ACHN (cell line): ENCODE measurements around the gene NUP214.
"Not testable (repeated sequence)": the region's sequence is repeated elsewhere in the genome, so short reads cannot be mapped to it uniquely, and the experiment has no call there.

Source experiments
- DNase-seq: peaks from one replicate; pipeline ENCODE4 v3.0.0-alpha.2; 2015
- in situ Hi-C: cut with HindIII; loops from 2 replicates; pipeline ENCODE4 v1.10.0; 2017; ENCODE audit warnings: low sequenced_read_pairs, low pct_ligation_motif_present, low pct_unique_long_range_greater_than_20kb

Gene NUP214

DNA sequence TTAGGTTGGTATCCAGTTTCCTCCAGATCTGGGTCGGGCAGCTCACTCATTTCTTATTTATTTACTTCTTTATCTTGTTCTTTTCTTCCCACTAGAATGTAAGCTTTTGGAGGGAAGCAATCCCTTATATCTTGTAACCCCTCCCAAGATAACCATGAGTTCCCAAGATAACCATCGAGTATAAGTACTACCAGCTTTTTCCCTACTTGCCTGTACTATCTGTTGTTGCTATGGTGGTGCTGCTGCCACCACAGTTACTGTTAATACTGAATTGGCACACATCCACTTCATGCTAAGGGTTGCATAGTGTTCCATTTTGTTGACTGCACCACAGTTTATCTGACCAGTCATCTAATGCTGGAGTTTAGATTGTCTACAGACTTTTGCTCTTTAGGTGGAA lies 19.9 kb downstream of the NUP214 start:
- no peak for DNase-seq
- in situ Hi-C loops: no loop called here

DNA sequence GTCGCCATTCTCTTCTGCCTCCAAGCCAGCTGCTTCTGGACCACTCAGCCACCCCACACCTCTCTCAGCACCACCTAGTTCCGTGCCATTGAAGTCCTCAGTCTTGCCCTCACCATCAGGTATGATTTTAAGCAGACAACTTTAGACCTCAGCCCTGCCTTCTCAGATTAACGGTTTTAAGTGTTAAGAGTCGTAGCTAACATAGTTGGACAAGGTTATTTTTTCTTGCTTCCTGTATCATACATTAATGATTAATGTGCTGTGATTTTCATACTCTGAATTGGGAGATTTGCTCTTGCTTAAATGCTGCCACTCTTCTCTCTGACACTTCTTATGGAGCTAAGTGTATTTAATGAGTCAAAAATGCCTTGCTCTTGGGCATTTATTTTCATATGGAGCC lies 20.8 kb downstream of the NUP214 start:
- no peak for DNase-seq
- in situ Hi-C loops: no loop called here

DNA sequence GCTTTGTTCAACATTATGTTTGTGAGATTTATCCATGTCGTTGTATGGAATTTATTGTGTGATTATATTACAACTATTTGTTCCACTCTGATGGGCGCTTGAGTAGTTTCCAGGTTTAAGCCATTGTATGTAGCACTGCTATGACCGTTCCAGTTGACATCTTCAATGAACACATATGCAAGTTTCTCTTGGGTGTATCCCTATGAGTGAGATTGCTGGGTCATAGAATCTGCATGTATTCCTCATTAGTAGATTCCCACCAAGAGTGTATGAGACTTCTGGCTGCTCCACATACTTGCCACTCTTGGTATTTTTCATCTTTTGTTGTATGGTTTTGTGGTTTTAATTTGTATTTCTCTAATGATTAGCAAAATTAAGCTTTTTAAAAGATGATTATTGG lies 22.9 kb downstream of the NUP214 start:
- DNase-seq: no peak
- in situ Hi-C loops: no loop called here

DNA sequence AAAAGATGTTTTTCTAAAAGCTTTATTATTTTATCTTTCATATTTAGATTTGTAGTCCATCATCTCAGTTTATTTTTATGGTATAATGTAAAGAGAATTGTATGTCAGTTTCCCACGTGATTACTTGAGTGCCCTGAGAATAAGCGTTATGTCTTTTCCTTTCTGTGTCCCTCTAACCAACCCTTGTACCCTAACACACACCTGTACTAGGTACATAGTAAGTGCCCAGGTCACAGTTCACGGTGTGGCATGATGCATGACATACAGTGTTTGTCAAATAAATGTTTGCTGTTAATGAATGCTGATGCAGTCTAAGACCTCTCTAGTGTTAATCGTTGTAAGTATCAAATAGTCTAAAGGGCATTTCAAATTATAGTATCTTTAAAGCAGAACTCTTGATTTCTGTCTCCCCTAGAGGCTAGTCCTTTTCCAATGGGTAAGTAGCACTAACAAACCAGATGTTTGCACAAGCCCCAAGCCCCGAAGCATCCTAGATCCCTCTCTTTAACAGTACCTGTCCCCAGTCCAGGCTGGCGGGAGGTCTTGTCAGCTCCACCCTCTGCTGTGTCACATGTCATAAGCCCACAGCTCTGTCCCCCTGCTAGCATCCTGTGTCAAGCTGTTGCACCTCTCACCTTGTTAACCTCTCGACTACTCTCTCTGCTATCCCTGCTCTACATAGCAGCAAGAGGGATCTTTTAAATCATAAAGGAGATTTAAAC lies 23.7 kb downstream of the NUP214 start:
- DNase-seq: no peak
- in situ Hi-C loops: no loop called here

DNA sequence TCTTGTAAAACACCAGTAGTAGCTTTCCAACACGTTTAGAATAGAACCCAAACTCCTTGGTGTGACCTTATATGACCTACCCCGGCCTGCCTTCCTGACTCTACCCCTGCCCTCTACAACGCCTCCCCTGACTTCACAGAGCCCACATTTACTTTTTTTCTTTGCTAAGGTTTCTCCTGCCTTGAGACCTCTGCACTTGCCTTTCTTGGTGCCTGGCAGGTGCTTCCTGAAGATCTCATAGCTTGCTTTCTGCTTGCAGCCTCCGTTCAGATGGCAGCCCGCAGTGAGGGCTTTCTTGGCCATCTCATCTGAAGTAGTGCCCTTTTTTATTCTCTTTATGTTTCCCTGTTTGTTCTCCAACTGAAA lies 24.3 kb downstream of the NUP214 start:
- in situ Hi-C loops: no loop called here

DNA sequence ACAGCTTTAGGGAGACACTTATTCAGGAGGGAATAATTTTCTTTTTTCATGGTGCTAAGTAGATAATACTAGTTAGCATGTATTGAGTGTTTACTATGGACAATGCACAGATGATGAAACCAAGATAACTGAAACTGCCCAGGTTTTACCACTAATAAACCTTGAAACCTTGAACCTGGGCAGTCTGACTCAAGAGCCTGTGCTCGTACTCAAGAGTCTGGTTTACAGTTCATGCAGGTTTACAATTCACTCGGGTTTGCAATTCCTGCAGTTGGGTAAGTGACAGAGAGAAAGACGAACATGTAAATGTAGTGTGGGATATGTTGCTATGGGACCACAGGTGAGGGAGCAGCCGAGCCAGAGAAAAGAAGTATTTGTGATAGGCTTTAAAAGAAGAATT lies 28.2 kb downstream of the NUP214 start:
- in situ Hi-C loops: no loop called here
- no peak for DNase-seq

More for the DNA sequence above, 24.3 kb downstream of the NUP214 start:
- DNase-seq: no peak

DNA sequence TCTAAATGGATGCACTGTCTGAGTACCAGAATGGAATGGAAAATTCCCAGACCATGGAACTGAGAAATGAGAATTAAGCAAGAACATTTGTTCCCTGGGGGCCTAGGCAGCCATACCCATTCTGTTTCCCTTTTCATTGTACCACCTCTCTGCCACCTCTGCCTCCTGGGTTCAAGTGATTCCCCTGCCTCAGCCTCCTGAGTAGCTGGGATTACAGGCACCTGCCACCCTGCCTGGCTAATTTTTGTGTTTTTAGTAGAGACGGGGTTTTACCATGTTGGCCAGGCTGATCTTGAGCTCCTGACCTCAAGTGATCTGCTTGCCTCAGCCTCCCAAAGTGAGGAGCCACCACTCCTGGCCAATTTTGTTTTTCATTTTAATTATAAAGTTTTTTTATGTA lies 33.3 kb downstream of the NUP214 start:
- DNase-seq, in situ Hi-C loops: not testable (repeated sequence)

DNA sequence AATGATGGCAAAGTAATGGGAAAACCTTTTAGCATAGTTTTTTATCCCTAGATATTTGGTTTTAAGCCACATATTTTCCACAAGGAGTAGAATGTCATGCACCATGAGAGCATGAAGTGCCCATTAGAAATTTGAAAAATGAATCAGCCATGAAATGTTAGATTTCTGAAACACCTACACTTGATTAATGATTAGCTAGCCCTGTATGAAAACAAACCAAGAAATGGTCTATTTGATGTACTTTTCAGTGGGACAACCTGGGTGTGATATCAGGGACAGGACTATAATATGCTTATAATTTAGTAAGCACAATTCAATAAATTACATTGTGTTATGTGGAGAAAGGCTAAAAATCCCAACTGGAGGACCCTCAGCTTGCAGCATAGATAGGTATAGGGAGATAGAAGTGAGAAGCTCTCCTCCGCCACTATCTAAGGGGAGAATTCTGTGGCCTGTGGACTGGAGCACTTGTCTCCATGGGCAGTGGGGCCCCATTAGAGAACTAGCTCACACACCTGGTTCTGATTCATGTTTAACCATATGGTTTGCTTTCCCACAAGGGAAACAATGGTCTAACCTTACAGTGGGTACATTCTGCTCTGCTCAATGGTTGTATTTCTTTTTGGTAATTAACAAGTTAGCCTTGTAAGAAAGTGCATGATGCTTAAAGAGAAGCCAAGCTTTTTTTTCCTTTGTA lies 35.2 kb downstream of the NUP214 start:
- in situ Hi-C loops: no loop called here
- DNase-seq: peak; percentile 55

DNA sequence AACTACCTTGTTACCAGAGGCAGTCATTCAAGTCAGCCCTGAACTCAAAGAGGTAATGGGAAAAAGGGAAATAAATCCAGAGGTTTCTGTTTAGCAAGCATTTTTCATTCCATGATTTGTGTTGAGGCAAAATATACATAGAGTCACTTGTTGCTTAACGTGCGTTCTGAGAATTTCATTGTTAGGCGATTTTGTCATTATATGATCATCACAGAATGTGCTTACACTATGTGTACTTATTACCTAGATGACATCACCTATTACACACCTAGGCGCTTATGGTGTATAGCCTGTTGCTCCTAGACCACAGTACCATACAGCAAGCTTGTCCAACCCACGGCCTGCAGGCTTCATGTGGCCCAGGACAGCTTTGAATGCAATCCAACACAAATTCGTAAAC lies 36.2 kb downstream of the NUP214 start:
- in situ Hi-C loops: no loop called here
- DNase-seq: no peak

DNA sequence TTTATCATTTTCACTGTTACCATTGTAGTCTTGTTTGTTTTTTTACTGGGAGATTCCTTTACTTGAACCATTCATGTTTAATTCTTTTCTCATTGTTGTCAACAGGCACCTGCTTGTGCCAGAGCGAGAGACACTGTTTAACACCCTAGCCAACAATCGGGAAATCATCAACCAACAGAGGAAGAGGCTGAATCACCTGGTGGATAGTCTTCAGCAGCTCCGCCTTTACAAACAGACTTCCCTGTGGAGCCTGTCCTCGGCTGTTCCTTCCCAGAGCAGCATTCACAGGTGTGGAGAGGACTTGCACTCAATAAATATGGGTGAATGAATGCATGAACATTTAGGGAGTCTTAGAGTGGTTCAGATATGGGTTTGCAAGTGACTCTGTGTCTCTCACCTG lies 37.5 kb downstream of the NUP214 start:
- DNase-seq: no peak
- in situ Hi-C loops: no loop called here

DNA sequence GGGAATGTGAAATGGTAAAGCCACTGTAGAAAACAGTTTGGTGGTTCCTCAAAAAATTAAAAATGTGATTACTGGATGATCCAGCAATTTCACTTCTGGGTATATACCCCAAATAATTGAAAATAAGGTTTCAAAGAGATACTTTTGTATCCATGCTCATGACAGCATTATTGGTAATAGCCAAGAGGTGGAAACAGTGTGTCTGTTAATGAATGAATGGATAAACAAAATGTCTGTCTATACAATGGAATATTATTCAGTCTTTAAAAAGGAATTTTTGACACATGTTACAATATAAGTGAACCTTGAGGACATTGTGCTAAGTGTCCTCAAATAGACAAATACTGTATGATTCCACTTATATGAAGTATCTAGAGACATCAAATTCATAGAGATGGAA lies 40.1 kb downstream of the NUP214 start:
- no peak for DNase-seq
- in situ Hi-C loops: no loop called here

DNA sequence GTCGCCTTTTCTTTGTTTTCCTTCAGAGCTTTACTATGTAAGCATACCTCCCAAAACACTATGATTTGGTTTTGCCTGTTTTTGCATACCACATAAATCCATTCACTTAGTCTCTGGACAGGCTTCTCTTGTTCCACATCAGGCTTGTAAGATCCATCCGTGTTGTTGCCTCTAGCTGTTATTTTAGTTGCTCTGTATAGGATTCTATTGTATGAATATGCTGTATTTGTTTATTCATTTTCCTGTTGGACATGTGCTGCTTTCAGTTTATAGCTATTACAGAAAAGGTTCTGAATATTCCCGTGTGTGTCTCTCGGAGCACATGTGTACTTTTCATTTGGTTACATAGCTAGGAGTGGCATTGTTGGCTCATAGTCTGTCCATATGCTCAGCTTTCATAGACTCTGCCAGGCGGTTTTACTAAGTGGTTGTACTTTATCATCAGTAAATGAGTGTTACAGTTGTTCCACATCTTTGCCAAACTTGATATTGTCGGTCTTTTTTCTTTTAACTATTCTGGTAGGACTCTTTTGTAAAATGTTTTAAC lies 41.8 kb downstream of the NUP214 start:
- no peak for DNase-seq
- in situ Hi-C loops: no loop called here

DNA sequence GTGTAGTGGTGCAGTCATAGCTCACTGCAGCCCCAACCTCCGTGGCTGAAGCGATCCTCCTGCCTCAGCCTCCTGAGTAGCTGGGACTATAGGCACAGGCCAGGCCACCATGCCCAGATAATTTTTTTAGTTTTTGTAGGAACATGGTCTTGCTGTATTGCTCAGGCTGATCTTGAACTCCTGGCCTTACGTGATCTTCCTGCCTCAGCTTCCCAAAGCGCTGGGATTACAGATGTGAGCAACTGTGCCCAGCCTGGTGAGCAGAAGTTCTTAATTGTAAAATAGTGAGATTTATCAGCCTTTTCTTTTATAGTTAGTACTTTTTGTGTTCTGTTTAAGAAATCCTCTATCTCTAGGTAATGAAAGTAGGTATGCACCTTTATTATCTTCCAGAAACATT lies 42.5 kb downstream of the NUP214 start:
- no peak for DNase-seq
- in situ Hi-C loops: no loop called here

DNA sequence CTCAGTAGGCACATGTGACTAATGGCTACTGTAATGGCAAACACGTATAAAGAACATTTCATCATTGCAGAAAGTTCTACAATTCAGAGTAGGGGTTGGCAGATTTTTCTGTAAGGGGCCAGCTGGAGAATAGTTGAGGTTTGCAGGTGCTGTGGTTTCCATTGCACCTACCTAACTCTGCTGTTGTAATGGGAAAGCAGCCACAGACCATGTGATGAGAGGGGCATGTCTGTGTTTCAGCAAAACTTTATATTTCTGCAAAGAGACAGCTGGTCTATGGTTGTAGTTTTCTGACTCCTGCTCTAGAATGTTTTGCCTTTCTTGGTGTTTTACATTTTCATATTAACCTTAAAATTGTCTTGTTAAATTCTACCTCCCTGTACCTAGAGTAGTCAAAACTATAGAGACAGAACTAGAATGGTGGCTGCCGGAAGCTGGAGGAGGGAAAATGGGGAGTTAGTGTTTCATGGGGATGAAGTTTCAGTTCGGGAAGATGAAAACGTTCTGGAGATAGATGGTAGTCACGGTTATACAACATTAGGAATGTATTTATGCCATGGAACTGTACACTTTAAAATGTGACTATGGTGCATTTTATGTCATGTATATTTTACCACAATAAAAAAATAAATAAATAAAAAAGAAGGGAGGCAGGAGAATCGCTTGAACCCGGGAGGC lies 44.3 kb downstream of the NUP214 start:
- no peak for DNase-seq
- in situ Hi-C loops: no loop called here

DNA sequence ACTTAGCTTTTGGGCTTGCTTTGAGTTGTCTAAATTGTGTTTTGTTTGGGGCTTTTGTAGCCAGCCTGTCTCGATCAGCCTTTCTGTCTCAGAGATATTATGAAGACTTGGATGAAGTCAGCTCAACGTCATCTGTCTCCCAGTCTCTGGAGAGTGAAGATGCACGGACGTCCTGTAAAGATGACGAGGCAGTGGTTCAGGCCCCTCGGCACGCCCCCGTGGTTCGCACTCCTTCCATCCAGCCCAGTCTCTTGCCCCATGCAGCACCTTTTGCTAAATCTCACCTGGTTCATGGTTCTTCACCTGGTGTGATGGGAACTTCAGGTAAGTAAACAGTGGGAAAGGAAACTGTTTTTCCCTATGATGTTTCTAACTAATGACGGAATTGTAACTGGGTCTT lies 48.6 kb downstream of the NUP214 start:
- in situ Hi-C loops: no loop called here
- no peak for DNase-seq

DNA sequence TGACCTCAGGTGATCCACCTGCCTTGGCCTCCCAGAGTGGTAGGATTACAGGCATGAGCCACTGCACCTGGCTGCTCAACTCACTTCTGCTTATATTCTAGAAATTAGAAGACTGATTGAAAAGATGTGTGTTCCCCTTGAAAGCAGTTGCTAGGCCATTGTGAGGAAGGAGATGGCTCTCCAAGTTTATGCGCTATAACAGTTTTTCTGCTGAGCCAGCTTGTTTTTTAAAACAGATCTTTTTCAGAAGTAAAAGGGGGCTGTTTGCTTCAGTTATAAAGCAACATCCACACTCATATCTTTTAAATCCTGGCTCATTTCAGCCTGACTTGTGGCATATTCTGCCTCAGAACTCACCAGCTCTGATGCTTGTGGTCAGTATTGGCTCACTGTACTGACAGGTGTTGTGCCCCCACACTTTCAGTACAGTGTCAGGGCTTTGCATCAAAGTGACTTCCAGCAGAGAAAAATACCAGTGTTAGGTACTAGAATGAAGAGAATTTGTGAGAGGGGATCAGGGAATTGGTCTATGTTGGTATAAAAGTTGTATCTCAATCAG lies 49.4 kb downstream of the NUP214 start:
- no peak for DNase-seq
- in situ Hi-C loops: no loop called here

DNA sequence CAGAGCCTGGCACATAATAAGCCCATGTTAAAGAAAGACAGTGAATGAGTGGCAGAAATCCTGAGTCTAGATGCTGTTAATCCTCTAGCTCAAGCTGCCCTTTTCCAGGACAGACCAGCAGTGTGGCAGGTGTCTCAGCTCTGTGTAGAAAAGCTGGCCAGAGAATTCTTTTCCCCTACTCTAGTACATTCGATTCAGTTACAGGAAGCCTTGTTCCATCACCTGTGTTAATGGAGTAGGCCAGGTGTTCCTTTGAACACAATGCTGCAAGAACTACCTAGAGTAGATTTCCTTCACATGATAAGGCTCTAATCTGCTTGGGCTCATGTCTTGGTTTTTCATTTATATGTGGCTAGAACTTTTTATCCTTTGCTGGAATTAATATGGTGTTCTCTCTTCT lies 52.5 kb downstream of the NUP214 start:
- no peak for DNase-seq
- in situ Hi-C loops: no loop called here

DNA sequence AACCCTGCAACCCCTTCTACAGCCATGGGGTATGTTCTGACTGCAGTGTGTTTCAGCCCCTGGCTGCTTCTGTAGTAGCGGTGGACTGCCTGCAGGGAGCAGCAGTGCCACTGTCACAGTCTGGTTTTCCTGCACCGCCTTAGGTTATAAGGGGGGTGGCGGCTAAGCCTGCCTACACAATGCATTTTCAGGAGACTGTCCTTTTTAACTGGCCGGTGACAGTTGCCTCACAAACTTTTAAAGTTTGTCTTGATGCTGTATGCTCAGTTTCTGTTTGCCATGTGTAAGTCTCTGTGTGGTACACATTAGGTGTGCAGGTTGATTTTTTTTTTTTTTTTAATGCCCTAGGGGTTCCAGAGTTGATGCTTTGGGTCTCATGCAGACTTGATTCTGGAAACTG lies 53.0 kb downstream of the NUP214 start:
- in situ Hi-C loops: no loop called here

DNA sequence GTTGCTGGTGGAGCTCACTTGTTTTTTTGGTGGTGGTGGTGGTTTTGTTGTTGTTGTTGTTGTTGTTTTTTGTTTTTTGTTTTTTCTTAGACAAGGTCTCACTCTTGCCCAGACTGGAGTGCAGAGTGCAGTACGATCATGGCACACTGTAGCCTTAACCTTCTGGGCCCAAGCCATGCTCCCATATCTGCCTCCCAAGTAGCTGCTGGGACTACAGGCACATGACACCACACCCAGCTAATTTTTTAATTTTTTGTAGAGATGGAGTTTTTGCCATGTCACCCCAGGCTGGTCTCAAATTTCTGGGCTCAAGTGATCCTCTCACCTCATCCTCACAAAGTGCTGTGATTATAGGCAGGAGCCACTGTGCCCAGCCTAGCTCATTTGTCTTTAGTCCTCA lies 53.5 kb downstream of the NUP214 start:
- in situ Hi-C loops: no loop called here
- no peak for DNase-seq

More for the DNA sequence above, 53.0 kb downstream of the NUP214 start:
- peak; percentile 54 for DNase-seq
